Mucosa of descending colon (tissue), 3 donors: ENCODE measurements around the gene NKX1-1. TPM values are rescaled to one million over a fixed set of nuclear protein-coding genes. Genes with fewer than 3 reads are reported as not detected.
A peak's percentile ranks its signal among the peaks of the same experiment; 100 is the strongest.

Experiments used
- ATAC-seq: fragments of 200-7000 bp; cut with Tn5 transposase; one replicate; pipeline ENCODE4 v1.9.1; 2020; ENCODE audit warnings: mild to moderate bottlenecking, moderate library complexity
- DNase-seq, 3 donors: peaks; one replicate each; pipeline ENCODE4 v3.0.0-alpha.2; 2020
- H3K36me3 ChIP-seq: fragments of 200-600 bp; one replicate; pipeline ENCODE4 v1.8.0; 2021; ENCODE audit warnings: low read depth, mild to moderate bottlenecking
- H3K4me1 ChIP-seq: fragments of 200-600 bp; one replicate; pipeline ENCODE4 v1.8.0; 2021; ENCODE audit warnings: low read depth, mild to moderate bottlenecking
- H3K4me3 ChIP-seq: fragments of 200-600 bp; one replicate; pipeline ENCODE4 v1.8.0; 2021; ENCODE audit warnings: mild to moderate bottlenecking
- H3K9me3 ChIP-seq: fragments of 200-600 bp; one replicate; pipeline ENCODE4 v1.8.0; 2021; ENCODE audit warnings: mild to moderate bottlenecking
- intact Hi-C, 2 donors: fragments of 100-400 bp; cut with DNase I in 1 of 2; cut with micrococcal nuclease in 1 of 2; formaldehyde crosslinking; loops; one replicate each; pipeline versions ENCODE4 v1.11.0 to v1.11.1; 2022; cut with DNase I, micrococcal nuclease
- total RNA-seq, 3 donors: library from RNA; stranded (reverse); fragmentation: NEBNext Ultra II Directional in 2 of 3; extraction: Animal tissue kit (Norgen Biotek cat#: 25700) in 2 of 3; gene quantifications; one replicate each; pipeline versions ENCODE4 v1.2.1 to v1.2.4, GENCODE V29; 2021 to 2023
- TF ChIP-seq, protein P1 (sequence below): fragments of 200-600 bp; IDR thresholded peaks from one replicate; pipeline ENCODE4 v1.8.0; 2022; ENCODE audit warnings: antibody characterized with exemption, mild to moderate bottlenecking
- donor health status: DM: no; HTN: no; CAD: no; lungs with moderate emphysema.
- donor health status: DM: no; HTN: no; CAD: no.
- donor health status: DM: no; HTN: yes; CAD: no.

NKX1-1 gene
- total RNA-seq, 3 donors from 2014 or later = not detected

DNA sequence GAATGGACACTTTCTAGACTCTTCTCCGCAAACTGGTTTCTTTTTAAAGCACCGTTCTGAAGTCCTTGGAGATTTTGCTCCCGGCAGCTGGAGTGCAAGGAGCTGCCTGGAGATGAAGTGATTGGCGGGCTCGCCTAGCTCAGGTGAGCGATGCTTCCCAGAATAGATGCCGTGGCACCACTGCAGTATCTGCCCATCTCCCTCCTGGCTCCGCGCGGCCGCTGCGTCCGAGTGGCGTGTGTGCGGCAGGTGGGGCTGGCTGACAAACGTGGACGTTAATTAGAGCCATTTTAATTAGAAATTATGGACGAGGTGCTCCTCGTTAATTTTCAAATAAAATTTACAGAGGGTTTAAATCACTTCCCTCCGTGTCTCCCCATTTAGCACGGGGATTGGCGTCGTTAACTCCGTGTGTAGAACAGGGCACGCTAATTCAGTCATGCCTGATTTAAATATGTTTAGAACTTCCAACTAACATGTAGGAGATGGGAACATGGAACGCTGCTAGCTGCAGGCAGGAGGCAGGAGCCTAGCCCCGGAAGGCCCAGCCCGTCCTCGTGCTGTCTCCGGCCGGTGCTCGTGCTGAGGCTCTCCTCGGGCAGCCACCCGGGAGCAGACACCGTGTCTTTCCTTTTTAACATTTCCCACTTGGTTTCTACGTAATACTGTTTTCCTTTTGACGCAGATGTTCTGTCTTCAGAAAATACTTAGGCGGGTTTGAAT, 47.7 kb downstream of the NKX1-1 start:
- Histone ChIP-seq H3K36me3 (no peaks in the 10 kb centered on the region), H3K4me3 (no peak overlapping the region), H3K4me1 (no peaks in the 10 kb centered on the region), H3K9me3 (no peaks in the 10 kb centered on the region)
- DNase-seq = no peak
- TF ChIP-seq, protein P1, sequence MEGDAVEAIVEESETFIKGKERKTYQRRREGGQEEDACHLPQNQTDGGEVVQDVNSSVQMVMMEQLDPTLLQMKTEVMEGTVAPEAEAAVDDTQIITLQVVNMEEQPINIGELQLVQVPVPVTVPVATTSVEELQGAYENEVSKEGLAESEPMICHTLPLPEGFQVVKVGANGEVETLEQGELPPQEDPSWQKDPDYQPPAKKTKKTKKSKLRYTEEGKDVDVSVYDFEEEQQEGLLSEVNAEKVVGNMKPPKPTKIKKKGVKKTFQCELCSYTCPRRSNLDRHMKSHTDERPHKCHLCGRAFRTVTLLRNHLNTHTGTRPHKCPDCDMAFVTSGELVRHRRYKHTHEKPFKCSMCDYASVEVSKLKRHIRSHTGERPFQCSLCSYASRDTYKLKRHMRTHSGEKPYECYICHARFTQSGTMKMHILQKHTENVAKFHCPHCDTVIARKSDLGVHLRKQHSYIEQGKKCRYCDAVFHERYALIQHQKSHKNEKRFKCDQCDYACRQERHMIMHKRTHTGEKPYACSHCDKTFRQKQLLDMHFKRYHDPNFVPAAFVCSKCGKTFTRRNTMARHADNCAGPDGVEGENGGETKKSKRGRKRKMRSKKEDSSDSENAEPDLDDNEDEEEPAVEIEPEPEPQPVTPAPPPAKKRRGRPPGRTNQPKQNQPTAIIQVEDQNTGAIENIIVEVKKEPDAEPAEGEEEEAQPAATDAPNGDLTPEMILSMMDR = no peak
- ATAC-seq = no peak
- intact Hi-C loops = loop anchor here in 1 of 2 donors (10.0 kb wide), 3 partner anchors 104 to 266 kb away; no protein-coding TSS in a partner anchor

DNA sequence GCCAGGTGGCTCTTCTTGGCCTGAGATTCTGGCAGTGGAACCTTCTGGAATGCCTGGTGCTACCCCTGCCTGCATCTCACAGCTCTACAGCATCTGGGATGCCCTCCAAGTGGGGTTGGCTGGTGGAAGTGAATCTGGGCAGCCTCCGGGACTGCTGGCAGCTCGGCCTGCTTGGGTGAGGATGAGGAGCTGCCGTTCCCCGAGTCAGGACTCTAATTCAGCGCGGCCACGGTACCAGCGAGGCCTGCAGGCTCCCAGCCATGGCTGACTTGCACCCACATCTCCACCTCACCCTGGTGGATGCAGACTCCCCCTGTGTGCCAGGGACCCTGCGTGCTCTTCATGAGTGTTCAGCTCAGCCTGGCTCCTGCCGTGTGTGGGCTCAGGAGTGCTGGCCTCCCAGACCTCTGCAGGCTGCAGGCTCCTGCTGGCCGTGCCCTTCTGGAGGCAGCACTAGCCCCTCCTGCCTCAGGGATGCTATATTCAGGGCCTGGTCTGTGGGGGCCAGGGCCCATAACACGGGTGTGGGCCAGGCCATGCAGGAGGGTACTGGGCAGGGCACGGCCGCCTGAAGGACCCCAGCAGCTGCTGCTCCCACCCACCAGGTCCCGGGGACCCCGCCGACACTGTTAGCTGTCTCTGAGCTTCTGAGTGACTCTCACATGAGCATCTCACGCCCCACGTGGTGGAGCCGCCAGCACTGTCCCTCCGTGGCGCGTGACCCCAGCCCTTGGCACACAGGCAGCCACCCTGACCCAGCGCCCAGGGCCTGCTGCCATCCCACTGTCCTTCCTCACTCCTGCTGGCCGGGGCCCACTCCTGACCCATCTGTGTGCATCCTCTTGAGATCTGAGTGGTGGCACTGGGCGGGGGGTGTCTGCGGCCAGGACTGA, 48.6 kb downstream of the NKX1-1 start:
- Histone ChIP-seq H3K4me3 (no peak overlapping the region), H3K36me3 (no peaks in the 10 kb centered on the region), H3K9me3 (no peaks in the 10 kb centered on the region), H3K4me1 (no peaks in the 10 kb centered on the region)
- no peak for DNase-seq
- TF ChIP-seq, protein P1 = no peak
- ATAC-seq = no peak
- intact Hi-C loops = loop anchor here in 1 of 2 donors (10.0 kb wide), 3 partner anchors 103 to 267 kb away; no protein-coding TSS in a partner anchor

DNA sequence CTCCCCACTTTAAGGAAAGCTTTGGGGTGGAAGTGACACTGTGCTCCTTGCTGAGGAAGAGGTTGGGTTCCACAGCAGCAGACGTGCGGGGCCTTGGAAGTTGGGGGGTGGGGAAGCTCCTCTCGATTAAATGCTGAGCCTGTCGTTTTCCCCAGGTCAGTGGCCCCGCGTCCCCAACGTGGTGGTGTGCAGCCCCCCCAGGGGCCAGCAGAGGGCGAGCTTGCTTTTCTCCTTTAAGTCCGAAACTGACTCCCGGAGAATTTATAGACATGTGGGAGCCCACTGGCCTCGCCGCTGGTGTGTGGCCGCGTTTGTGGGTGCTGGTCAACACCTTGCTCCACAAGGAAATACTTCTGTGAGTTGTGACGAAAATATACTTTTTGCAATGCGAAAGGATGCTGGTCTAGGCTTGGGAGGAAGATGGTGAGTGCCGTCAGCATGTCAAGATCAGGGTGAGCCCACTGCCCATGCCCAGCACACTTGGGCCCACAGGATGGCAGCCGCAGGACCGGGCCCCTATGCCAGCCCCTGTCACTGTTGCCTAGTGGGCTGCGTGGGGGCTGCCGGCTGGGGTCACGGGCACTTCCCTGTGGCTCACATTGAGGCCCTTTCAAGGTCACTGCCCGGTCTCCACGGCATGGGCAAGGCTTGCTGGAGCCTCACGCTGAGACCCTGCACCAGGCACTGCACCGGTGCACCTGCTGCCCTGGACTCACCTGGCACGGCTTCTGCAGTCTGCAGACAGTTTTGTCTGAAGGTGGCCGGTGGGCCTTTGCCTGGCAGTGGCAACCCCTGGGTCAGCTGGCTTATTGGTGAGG, 49.9 kb downstream of the NKX1-1 start:
- intact Hi-C loops = loop anchor here in 1 of 2 donors (10.0 kb wide), 3 partner anchors 102 to 268 kb away; no protein-coding TSS in a partner anchor
- Histone ChIP-seq H3K4me1 (no peaks in the 10 kb centered on the region), H3K36me3 (no peaks in the 10 kb centered on the region), H3K4me3 (no peak overlapping the region), H3K9me3 (no peaks in the 10 kb centered on the region)
- ATAC-seq = peak; percentile 26
- TF ChIP-seq, protein P1 = peak; percentile 43
- peak in 2 of 3 donors; percentile 58 to 73 for DNase-seq

DNA sequence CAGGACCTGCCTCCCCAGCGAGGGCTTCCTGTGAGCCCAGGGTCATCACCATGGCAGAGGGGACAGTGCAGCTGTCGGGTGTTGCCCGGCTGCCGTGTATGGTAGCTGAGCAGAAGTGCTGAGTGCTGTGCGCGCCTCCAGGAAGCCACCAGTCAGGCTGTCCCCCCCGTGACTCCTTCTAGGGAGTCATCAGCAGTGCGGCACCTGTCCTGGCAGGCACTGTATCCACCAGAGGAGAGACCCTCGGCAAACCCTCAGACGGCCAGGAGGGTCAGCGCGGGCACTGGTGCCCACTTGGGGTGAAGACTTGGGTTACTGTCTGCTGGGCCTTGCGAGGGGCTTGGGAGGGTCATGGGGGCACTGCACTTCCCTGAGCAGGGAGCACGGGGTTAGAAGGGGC, 50.9 kb downstream of the NKX1-1 start:
- TF ChIP-seq, protein P1 = no peak
- ATAC-seq (no peak), DNase-seq (no peak)
- intact Hi-C loops = loop anchor here in 1 of 2 donors (10.0 kb wide), 3 partner anchors 101 to 269 kb away; no protein-coding TSS in a partner anchor
- no peak overlapping the region for H3K4me3 ChIP-seq
- no peaks in the 10 kb centered on the region for H3K4me1 ChIP-seq
- H3K9me3 ChIP-seq = no peaks in the 10 kb centered on the region
- H3K36me3 ChIP-seq = no peaks in the 10 kb centered on the region

DNA sequence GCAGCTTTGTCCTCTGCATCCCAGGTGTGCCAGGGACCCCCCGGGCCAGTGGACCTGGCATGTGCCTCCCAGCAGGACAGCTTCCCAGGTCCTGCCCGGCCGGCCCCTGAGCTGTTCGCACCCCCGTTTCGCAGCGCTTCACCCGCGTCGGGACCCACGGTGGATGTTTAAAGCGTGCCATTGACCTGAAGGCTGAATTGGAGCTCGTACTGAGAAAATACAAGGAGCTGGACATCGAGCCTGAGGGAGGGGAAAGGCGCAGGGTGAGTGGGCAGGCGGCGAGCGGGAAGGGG, 51.3 kb downstream of the NKX1-1 start:
- DNase-seq (no peak), ATAC-seq (no peak)
- Histone ChIP-seq H3K4me3 (no peak overlapping the region), H3K4me1 (no peaks in the 10 kb centered on the region), H3K9me3 (no peaks in the 10 kb centered on the region), H3K36me3 (no peaks in the 10 kb centered on the region)
- intact Hi-C loops = loop anchor here in 1 of 2 donors (10.0 kb wide), 3 partner anchors 100 to 270 kb away; no protein-coding TSS in a partner anchor
- TF ChIP-seq, protein P1 = no peak
